ENCODE data around the gene ANK3.

ANK3 gene

DNA sequence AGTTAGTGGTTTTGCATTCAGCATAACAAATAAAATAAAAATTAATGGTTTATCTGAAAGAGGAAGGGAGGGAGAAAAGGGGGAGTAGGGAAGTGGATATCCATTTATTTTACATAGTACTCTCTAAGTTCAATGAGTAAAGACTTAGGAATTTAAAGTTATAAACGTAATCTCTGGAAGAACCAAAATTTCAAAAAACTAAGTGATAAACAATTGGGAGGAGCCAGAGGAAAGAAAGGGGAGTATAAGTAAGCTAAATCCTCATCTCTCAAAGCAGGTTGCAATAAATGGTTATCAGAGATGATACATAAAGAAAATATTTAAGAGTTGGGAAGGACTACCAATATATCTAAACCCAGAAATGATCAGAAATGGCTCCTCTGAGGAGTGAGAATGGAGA lies 46.4 kb downstream of the ANK3 start:
- DNase-seq (ENCODE audit: low read depth) = no peak

DNA sequence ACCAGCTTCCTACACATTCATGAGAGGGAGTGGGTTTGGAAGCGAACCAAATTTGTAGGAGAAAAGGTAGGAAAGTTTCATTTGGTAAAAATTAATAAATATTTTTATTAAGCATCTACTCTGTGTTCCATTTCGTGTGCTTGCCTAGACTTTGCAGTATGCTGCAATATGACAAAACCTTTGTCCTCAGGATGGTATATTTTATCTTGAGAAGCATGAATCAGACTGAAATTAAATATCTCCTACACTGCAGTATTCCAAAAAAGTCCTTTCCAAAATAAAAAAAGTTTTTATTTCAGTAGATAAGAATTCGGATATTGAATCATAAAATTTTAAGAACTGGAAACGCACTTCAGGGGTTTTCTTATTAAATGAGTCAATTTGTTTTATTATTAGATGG lies 47.7 kb downstream of the ANK3 start:
- no peak for DNase-seq (ENCODE audit: low read depth)

DNA sequence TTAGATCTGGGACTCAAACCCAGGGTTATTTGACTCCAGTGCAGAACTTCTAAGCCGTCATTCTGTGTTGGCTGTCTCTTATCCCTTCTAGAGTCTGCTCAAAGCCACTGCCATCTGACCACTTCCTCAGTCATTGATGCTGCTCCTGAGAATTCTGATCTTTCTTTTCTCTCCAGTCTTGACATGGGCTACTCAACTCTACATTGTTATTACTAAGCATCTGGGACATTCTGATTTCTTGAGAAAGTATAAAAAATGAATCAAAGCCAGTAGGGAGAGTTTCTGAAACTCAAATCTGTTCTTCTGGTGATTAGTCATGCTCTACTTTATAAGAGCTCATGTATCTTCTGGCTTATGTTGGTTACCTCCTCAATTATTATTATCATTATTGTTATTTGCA lies 48.7 kb downstream of the ANK3 start:
- no peak for DNase-seq (ENCODE audit: low read depth)

DNA sequence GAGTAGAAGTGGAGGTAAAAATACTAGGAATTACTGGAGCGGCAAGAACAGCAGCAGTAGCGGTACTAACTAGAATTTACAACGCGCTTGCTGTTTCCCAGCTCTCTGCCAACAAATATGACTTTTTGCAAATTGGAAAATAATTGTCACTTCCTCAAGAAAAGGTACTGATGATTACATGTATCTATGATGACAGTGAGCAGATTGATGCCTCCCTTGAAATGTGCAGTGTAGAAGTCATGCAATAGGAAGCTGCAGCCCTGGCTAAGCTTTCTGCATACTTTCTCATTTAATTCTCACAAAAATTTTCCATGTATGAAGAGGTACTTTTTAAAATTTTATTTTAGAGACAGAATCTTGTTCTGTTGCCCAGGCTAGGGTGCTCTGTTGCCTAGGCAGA lies 49.9 kb downstream of the ANK3 start:
- DNase-seq (ENCODE audit: low read depth) = no peak

- DNase-seq (ENCODE audit: low read depth) = no peak
Observed at GRCh38 chr10:60338786-60339185, 50.9 kb downstream of the ANK3 start.

GRCh38 chr10:60338002-60338564 lies 51.6 kb downstream of the ANK3 start:
- no peak for DNase-seq (ENCODE audit: low read depth)

DNA sequence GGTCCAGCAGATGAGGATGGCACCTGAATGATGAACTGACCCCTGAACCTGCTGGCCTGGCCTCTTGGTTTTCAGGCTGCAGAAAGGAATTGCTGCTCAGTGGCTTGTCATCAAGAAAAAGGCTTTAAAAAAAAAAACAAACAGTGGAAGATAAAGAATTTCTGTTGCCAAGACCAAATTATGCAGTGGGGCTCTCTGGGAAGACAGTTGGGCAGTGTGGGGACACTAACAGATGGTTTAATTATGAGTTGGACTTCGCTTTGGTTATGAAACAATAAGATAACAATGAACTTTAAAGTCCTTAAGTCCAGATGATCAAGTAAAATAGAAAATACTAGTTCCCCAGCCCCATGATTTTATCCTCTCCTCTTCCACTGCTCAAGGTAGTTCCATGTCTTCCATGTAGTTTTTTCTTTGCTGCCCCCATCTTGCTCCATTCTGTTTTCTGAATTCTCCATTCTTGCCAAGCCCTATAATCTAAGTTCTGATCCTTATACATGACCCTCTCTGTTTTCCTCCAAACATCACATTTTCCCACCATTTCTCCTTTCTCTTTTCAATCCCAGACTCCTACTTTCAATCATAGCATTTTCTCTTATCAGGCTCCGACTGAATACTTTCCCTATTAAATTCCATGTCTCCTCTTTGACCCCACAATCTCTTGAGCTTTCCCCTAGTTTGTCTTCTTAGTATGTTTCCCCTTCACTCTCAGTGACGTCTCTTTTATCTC lies 52.6 kb downstream of the ANK3 start:
- DNase-seq (ENCODE audit: low read depth) = no peak

DNA sequence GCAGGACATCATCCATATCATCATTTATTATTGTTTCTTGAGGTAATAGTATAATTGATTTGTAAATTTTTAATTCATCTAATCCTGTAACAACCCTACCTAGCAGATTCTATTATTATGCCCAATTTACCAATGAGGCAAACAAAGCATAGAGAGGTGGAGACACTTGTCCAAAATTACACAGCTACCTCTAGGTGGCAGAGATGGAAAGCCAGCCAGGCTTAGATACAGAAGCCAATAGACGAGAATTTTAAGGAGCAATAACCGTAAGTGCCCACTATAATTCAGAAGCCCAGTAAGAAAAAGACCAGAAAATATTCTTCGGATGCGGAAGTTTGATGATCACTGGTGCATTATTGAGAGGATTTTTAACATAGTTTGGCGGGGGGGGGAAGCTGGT lies 54.0 kb downstream of the ANK3 start:
- DNase-seq (ENCODE audit: low read depth) = no peak

GRCh38 chr10:60334991-60335390 lies 54.7 kb downstream of the ANK3 start:
- no peak for DNase-seq (ENCODE audit: low read depth)

DNA sequence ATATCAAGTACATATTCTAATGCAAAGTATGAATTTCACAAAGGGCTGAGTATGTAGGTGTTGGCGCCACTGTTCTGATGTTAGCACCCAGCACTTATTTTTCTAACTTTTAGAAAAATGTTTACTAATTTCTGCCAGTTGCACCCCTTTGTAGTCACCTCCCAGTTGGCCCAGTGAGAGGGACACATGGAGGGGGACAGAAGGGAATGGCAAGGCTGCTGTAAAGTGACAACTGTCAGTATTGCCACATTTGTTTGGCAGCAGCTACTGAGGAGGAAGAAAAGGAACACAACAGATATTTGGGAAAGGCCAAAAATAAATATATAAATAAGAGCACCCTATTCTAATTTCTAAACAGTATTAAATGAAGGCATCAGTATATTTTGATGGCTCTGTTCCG lies 57.3 kb downstream of the ANK3 start:
- DNase-seq (ENCODE audit: low read depth) = no peak

DNA sequence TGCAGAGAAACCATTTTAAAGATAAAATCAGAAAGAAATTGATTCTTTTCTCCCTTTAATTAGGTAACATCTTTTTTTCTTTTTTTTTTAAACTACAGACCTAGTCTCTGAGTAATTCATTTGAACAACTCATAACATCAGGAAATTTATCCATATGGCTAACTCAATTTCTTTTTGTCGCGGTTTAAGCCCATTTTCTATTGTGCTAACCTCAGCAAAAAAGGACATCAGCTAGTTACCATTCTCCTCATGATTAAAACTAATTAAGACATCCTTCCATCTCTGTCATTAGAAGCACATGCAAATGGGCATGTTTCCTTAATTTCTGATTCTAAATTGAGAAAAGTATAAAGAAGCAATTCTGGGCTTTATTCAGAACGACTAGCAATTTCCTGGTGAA lies 57.8 kb downstream of the ANK3 start:
- no peak for DNase-seq (ENCODE audit: low read depth)

GRCh38 chr10:60323162-60323561 lies 66.5 kb downstream of the ANK3 start:
- no peak for DNase-seq (ENCODE audit: low read depth)

DNA sequence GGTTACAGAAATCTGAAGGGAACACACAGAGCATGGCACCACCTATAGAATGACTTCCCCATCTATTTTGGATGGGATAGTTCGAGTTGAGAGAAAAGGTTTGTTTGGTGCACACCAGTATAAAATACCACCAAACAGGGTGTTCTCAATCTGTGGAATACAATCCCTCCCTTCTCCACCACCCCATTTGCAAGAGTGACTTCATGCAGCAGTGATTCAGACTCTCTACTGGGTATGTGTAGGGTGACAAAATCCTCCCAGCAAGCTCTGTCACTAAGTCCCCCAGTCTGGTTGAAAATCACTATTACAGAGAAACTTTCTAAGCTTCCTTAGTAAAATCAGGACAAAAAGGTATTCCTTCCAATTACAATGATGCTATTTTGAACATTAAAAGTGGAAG lies 69.0 kb downstream of the ANK3 start:
- DNase-seq (ENCODE audit: low read depth) = no peak

DNA sequence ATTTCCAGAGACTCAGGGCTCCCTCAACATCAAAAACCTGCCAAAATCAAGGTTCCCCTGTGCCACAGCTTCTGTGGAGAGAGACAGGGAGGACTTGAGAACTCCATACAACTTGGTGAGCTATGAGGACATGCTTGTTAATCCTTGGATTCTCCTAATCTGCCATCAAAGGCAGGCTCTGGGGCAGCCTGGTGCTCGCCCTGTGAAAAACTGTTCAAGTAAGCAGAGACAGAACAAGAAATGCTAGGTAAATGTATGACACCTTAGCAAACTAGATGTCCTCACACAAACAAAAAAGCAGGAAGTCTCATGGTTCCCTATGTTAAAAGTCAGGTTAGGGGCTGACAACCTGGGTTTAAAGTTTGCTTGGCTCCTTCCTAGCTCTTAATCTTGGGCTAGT lies 73.6 kb downstream of the ANK3 start:
- DNase-seq (ENCODE audit: low read depth) = no peak

GRCh38 chr10:60315311-60315710 lies 74.4 kb downstream of the ANK3 start:
- no peak for DNase-seq (ENCODE audit: low read depth)

DNA sequence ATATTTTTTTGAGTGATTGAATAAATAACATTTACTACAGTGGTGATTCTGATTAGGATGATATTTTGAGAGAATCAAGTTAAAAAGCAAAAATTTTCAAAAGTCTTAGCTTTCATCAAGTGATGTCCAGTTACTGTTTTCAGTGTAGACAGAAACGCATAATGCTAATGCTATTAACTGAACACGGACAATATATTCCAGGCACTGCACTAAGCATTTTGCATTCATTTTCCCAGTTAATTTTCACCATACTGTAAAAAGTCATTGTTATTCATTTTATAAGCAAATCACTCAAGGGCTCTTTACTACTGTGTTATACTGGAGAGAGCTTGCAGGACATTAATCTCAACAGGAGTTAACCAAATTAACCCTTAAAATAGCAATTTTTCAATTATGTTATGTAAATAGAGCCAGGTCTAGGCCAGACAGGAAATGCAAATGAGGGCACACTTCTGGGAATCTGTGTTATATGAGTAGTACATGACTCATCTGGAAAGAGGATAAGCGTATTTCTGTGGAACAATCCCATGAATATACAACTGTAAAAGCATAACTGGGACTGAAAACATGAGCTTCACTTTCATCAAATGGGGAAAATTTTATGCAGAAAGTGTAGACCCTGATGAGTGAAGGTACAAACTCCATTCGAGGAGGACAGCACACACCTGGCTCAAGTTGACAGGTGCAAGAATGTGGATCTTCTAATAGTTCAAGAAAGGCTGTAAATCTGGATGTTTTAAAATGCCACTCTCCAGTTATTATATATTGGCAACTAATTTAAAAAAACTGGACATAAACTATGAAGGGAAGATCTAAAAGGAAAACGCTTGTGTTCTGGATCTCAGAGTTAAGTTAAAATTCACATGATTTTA lies 75.4 kb downstream of the ANK3 start:
- no peak for DNase-seq (ENCODE audit: low read depth)

DNA sequence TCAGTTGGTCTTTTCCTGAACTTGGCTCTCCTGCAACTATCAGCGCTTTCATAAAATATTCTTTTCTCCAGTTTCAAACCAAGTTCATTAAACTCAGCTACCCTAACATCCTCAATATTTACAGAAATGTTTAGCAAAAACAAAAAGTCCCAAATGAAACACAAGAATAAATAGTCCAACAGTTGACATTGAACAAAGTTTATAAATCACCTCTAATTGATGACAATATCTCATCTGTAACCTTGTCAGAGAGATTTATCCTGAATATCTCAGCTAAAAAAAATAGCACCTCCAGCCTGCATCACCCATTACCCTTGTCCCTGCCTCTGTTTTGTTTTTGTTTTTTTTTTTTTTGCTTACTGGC lies 76.1 kb downstream of the ANK3 start:
- no peak for DNase-seq (ENCODE audit: low read depth)

- DNase-seq (ENCODE audit: low read depth) = no peak
Observed at GRCh38 chr10:60312818-60313588, 76.7 kb downstream of the ANK3 start.

GRCh38 chr10:60311821-60312220 lies 77.9 kb downstream of the ANK3 start:
- DNase-seq (ENCODE audit: low read depth) = no peak

DNA sequence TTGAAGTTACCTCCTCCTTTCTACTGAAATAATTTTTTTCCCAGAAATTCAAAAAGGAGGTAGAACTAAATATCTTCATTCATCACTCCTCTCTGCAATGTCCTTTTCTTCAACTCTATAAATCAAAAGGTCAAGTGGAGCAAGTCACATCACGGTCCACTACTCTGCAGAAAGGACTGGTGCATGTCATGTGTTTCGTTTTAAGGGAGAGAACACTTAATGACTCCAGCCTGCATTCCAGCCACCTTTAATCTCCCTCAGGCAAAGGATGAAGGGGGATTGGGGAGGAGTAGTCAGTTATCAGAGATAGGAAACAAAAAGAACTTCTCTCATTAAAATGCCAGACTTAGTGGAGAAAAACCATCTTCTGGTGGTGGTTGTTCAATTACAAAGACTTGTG lies 78.9 kb downstream of the ANK3 start:
- no peak for DNase-seq (ENCODE audit: low read depth)

GRCh38 chr10:60309891-60310290 lies 79.8 kb downstream of the ANK3 start:
- DNase-seq (ENCODE audit: low read depth) = no peak

GRCh38 chr10:60309371-60309770 lies 80.3 kb downstream of the ANK3 start:
- DNase-seq (ENCODE audit: low read depth) = no peak

All from T-helper 22 cell (primary cell).